ENCODE measurements around the gene GPR52.
"Not testable (repeated sequence)": the region's sequence is repeated elsewhere in the genome, so short reads cannot be mapped to it uniquely, and the experiment has no call there.

Gene GPR52

GRCh38 chr1:174447866-174448530 lies at the start of gene GPR52:
GPR52 (plus strand) TSS chr1:174447964; CDS start chr1:174448112, 148 bp downstream.
- no peak for DNase-seq

- no peak for DNase-seq
Observed at GRCh38 chr1:174398246-174398645, 49.5 kb upstream of the GPR52 start.

GRCh38 chr1:174399211-174399610 lies 48.6 kb upstream of the GPR52 start:
- DNase-seq, result no peak

- DNase-seq, result no peak
Observed at GRCh38 chr1:174401075-174401474, 46.7 kb upstream of the GPR52 start.

GRCh38 chr1:174405219-174405618 lies 42.5 kb upstream of the GPR52 start:
- peak in 1 of 2 experiments; percentile 14 for DNase-seq

- DNase-seq, result no peak
Observed at GRCh38 chr1:174406421-174406820, 41.3 kb upstream of the GPR52 start.

- DNase-seq, result no peak
Observed at GRCh38 chr1:174407665-174408064, 40.1 kb upstream of the GPR52 start.

- no peak for DNase-seq
Observed at GRCh38 chr1:174408146-174408545, 39.6 kb upstream of the GPR52 start.

GRCh38 chr1:174409801-174410200 lies 38.0 kb upstream of the GPR52 start:
- not testable (repeated sequence) for DNase-seq

GRCh38 chr1:174413632-174414031 lies 34.1 kb upstream of the GPR52 start:
- DNase-seq, result no peak

- DNase-seq, result no peak
Observed at GRCh38 chr1:174414203-174414602, 33.6 kb upstream of the GPR52 start.

- no peak for DNase-seq
Observed at GRCh38 chr1:174415506-174415905, 32.3 kb upstream of the GPR52 start.

GRCh38 chr1:174417921-174418320 lies 29.8 kb upstream of the GPR52 start:
- DNase-seq, result no peak

- no peak for DNase-seq
Observed at GRCh38 chr1:174425121-174425520, 22.6 kb upstream of the GPR52 start.

- no peak for DNase-seq
Observed at GRCh38 chr1:174426153-174426552, 21.6 kb upstream of the GPR52 start.

- no peak for DNase-seq
Observed at GRCh38 chr1:174428033-174428432, 19.7 kb upstream of the GPR52 start.

- DNase-seq, result no peak
Observed at GRCh38 chr1:174428739-174429138, 19.0 kb upstream of the GPR52 start.

GRCh38 chr1:174433451-174433850 lies 14.3 kb upstream of the GPR52 start:
- DNase-seq, result no peak

- no peak for DNase-seq
Observed at GRCh38 chr1:174445351-174445750, 2.4 kb upstream of the GPR52 start.

- no peak for DNase-seq
Observed at GRCh38 chr1:174445817-174446216, 1.9 kb upstream of the GPR52 start.

GRCh38 chr1:174448531-174448883 lies 743 bp downstream of the GPR52 start:
- no peak for DNase-seq

- DNase-seq, result no peak
Observed at GRCh38 chr1:174448974-174449373, 1.2 kb downstream of the GPR52 start.

GRCh38 chr1:174451408-174451807 lies 3.6 kb downstream of the GPR52 start:
- DNase-seq, result no peak

- DNase-seq, result no peak
Observed at GRCh38 chr1:174465855-174466254, 18.1 kb downstream of the GPR52 start.

GRCh38 chr1:174466607-174467006 lies 18.8 kb downstream of the GPR52 start:
- no peak for DNase-seq

Measured in SHP77 (cell line).